ENCODE results near the gene C17orf58. TPM values are rescaled to one million over a fixed set of nuclear protein-coding genes. Genes with fewer than 3 reads are reported as not detected.

Gene C17orf58
- total and polyA plus RNA-seq, 9 of the 15 experiments (the other 6 are each of a cell fraction or from before 2014, with no cell fraction given): 8.6 to 37.4 (median 27.6) TPM

DNA sequence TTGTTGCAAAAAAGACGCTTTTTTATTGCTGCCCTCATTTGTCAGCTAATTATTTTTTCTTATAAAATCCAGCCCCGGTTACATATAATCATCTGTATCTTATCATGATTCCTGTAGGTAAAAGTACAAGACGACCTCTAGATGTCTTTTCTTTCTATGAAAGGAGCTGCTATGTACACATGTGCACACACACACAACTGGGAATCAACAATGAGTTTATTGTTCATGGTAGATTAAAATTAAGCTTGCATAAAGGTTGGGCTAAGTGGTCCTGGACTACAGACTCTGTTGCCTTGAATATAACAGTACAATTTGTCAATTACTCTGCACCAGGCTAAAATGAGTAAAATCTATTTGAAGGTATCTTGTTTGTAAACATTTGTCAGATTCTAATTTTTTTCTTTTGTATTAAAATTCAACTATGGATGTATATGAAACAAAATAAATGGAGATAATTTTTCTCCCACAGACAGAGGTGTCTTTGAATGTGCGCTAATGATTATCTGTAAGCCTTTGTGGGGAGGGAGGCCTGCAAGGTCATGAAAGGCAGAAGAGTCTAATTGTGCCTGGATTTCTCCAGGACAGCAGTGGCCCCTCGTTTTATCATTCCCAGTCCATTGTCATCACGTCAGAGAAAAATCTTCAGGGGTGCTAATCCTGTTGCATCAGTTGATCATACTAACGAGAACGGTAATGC lies 13.4 kb downstream of the C17orf58 start:
- CTCF ChIA-PET (ENCODE audit: low intra/inter-chr PET ratio): no interaction called here
- Histone ChIP-seq H3K79me2 (ENCODE audit: control insufficient read depth, insufficient read depth, low read length) (no peaks in the 10 kb centered on the region), H3K4me3 (no peak overlapping the region), H2AFZ (ENCODE audit: low read depth, low read length) (no peak overlapping the region), H3K36me3 (ENCODE audit: control insufficient read depth, insufficient read depth, low read length) (no peaks in the 10 kb centered on the region), H3K27me3 (ENCODE audit: control insufficient read depth in 2 of 2, insufficient read depth in 2 of 2, low read length in 2 of 2) (no peaks in the 10 kb centered on the region), H3K9me1 (ENCODE audit: control insufficient read depth, insufficient read depth, low read length) (no peaks in the 10 kb centered on the region), H3K9me3 (replicated peaks; ENCODE audit: control insufficient read depth, insufficient read depth, low read depth, low read length) (no peaks in the 10 kb centered on the region), H3K4me2 (ENCODE audit: insufficient read depth, low read length) (no peak overlapping the region), H4K20me1 (replicated peaks; ENCODE audit: control insufficient read depth, insufficient read depth, low read length) (no peaks in the 10 kb centered on the region), H3K9ac (ENCODE audit: insufficient read depth in 1 of 2, low read depth in 2 of 2, low read length in 2 of 2) (no peak overlapping the region), H3K27ac (ENCODE audit: extremely low read depth, low read depth, low read length) (no peak overlapping the region), H3K4me1 (replicated peaks in 1 of 2; ENCODE audit: control insufficient read depth in 2 of 2, insufficient read depth in 2 of 2, low read length in 2 of 2) (no peaks in the 10 kb centered on the region)
- 50% methylated on average over 8 of the region's 8 CpGs for WGBS (ENCODE audit: insufficient coverage, low coverage, missing lambda C conversion rate)
- intact Hi-C loops (cut with micrococcal nuclease) (no loop called here), in situ Hi-C loops (cut with MboI) (no loop called here)
- FAIRE-seq: no peak
- POLR2A ChIA-PET: interaction anchor here (0.7 to 0.9 kb wide), 2 partner anchors 8 to 11 kb away, joined by 3 read pairs; no protein-coding TSS in a partner anchor
- no peak for ATAC-seq
- no TSS peak for BruUV-seq (replicated peaks)
- no peak for DNase-seq (ENCODE audit: extremely low read depth in 1 of 4, low spot score in 3 of 4)
- no peak for TF ChIP-seq TEAD4 (IDR thresholded peaks at IDR 0.05; ENCODE audit: low read length)
- TF ChIP-seq TEAD4 (CRISPR knock-in tag; IDR thresholded peaks at IDR 0.05; ENCODE audit: borderline replicate concordance): no peak
- TF ChIP-seq, protein P1, sequence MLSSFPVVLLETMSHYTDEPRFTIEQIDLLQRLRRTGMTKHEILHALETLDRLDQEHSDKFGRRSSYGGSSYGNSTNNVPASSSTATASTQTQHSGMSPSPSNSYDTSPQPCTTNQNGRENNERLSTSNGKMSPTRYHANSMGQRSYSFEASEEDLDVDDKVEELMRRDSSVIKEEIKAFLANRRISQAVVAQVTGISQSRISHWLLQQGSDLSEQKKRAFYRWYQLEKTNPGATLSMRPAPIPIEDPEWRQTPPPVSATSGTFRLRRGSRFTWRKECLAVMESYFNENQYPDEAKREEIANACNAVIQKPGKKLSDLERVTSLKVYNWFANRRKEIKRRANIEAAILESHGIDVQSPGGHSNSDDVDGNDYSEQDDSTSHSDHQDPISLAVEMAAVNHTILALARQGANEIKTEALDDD (IDR thresholded peaks at IDR 0.05): no peak
- TF ChIP-seq ZNF253 (CRISPR knock-in tag; conservative IDR thresholded peaks at IDR 0.05): no peak
- no peak for TF ChIP-seq FIP1L1 (IDR thresholded peaks at IDR 0.05; ENCODE audit: low read depth, low read length, poor library complexity, severe bottlenecking)
- TF ChIP-seq, protein P2, sequence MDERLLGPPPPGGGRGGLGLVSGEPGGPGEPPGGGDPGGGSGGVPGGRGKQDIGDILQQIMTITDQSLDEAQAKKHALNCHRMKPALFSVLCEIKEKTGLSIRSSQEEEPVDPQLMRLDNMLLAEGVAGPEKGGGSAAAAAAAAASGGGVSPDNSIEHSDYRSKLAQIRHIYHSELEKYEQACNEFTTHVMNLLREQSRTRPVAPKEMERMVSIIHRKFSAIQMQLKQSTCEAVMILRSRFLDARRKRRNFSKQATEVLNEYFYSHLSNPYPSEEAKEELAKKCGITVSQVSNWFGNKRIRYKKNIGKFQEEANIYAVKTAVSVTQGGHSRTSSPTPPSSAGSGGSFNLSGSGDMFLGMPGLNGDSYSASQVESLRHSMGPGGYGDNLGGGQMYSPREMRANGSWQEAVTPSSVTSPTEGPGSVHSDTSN (CRISPR knock-in tag; IDR thresholded peaks at IDR 0.05; ENCODE audit: low read depth): no peak
- TF ChIP-seq, protein P2 (tag; conservative IDR thresholded peaks at IDR 0.05; ENCODE audit: low read depth): no peak
- no peak for TF ChIP-seq ZNF780A (CRISPR knock-in tag; IDR thresholded peaks at IDR 0.05)
- TF ChIP-seq ELK3 (CRISPR knock-in tag; IDR thresholded peaks at IDR 0.05): no peak
- TF ChIP-seq EGR1 (conservative IDR thresholded peaks at IDR 0.05): no peak
- TF ChIP-seq SFPQ (IDR thresholded peaks at IDR 0.05; ENCODE audit: low read depth, low read length): no peak
- no peak for TF ChIP-seq RNF2 (IDR thresholded peaks at IDR 0.05)
- no peak for TF ChIP-seq MTA2 (IDR thresholded peaks at IDR 0.05; ENCODE audit: low read depth)
- TF ChIP-seq, protein P3, sequence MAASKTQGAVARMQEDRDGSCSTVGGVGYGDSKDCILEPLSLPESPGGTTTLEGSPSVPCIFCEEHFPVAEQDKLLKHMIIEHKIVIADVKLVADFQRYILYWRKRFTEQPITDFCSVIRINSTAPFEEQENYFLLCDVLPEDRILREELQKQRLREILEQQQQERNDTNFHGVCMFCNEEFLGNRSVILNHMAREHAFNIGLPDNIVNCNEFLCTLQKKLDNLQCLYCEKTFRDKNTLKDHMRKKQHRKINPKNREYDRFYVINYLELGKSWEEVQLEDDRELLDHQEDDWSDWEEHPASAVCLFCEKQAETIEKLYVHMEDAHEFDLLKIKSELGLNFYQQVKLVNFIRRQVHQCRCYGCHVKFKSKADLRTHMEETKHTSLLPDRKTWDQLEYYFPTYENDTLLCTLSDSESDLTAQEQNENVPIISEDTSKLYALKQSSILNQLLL (CRISPR knock-in tag; IDR thresholded peaks at IDR 0.05; ENCODE audit: borderline replicate concordance): no peak
- TF ChIP-seq SPI1 (IDR thresholded peaks at IDR 0.05; ENCODE audit: borderline replicate concordance, low read depth, low read length): no peak
